ENCODE data around the gene ZDHHC13. TPM values are rescaled to one million over a fixed set of nuclear protein-coding genes. Genes with fewer than 3 reads are reported as not detected.
"Not testable (repeated sequence)": the region's sequence is repeated elsewhere in the genome, so short reads cannot be mapped to it uniquely, and the experiment has no call there.

The ZDHHC13 gene
- total and polyA plus RNA-seq, 9 of the 15 experiments (the other 6 are each of a cell fraction or from before 2014, with no cell fraction given) = 4.7 to 18.6 (median 10.0) TPM

DNA sequence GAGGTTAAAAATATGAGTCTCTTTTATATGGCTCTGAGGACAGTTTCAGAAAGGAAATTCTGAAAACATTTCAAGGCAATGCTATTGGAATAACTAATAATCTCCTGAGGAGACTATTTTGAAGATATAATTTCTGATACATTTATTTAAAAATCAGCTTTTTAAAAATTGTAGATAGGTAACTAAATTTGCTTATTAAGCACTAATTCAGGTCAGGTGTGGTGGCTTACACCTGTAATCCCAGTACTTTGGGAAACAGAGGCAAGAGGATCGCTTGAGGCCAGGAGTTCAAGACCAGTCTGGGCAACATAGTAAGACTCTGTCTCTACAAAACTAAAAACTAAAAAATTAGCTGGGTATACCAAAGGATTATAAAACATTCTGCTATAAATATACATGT, 17.0 kb downstream of the ZDHHC13 start:
- H3K4me3 ChIP-seq = no peak overlapping the region
- no peaks in the 10 kb centered on the region; the same call in none of the 2 replicates for H3K9me3 ChIP-seq (replicated peaks; ENCODE audit: control insufficient read depth, insufficient read depth, low read depth, low read length)
- no TSS peak for BruUV-seq (replicated peaks)
- H3K4me1 ChIP-seq (replicated peaks in 1 of 2; ENCODE audit: control insufficient read depth in 2 of 2, insufficient read depth in 2 of 2, low read length in 2 of 2) = no peaks in the 10 kb centered on the region
- in situ Hi-C loops (cut with MboI) = no loop called here
- DNase-seq (ENCODE audit: extremely low read depth in 1 of 4, low spot score in 3 of 4) = no peak
- H4K20me1 ChIP-seq (replicated peaks; ENCODE audit: control insufficient read depth, insufficient read depth, low read length) = no peaks in the 10 kb centered on the region
- ChIA-PET POLR2A (no interaction called here), CTCF (ENCODE audit: low intra/inter-chr PET ratio) (no interaction called here)
- H3K27me3 ChIP-seq (ENCODE audit: control insufficient read depth in 2 of 2, insufficient read depth in 2 of 2, low read length in 2 of 2) = no peaks in the 10 kb centered on the region
- intact Hi-C loops (cut with micrococcal nuclease) = no loop called here
- H2AFZ ChIP-seq (ENCODE audit: low read depth, low read length) = no peak overlapping the region
- no peak overlapping the region for H3K4me2 ChIP-seq (ENCODE audit: insufficient read depth, low read length)
- no peak for FAIRE-seq
- no peak for ATAC-seq
- WGBS (ENCODE audit: insufficient coverage, low coverage, missing lambda C conversion rate) = 100% methylated on average over 1 of the region's 1 CpG
- H3K36me3 ChIP-seq (ENCODE audit: control insufficient read depth, insufficient read depth, low read length) = peaks cover 3% of the 10 kb centered on the region; the same call in 1 of the 3 replicates
- no peak overlapping the region for H3K27ac ChIP-seq (ENCODE audit: extremely low read depth, low read depth, low read length)
- H3K9me1 ChIP-seq (ENCODE audit: control insufficient read depth, insufficient read depth, low read length) = no peaks in the 10 kb centered on the region
- no peaks in the 10 kb centered on the region for H3K79me2 ChIP-seq (ENCODE audit: control insufficient read depth, insufficient read depth, low read length)
- TF ChIP-seq MAFF (IDR thresholded peaks at IDR 0.05; ENCODE audit: low read length) = 0 out of 2 replicates have a peak, but pooled peaks have one; percentile 26
- TF ChIP-seq ZNF316 (IDR thresholded peaks at IDR 0.05) = peak; percentile 66
- TF ChIP-seq COPS2 (conservative IDR thresholded peaks at IDR 0.05) = no peak
- TF ChIP-seq FOS (IDR thresholded peaks at IDR 0.05; ENCODE audit: extremely low read depth, insufficient read length) = no peak
- no peak for TF ChIP-seq ETV5 (CRISPR knock-in tag; IDR thresholded peaks at IDR 0.05; ENCODE audit: low read depth)
- peak; percentile 34 for TF ChIP-seq C11orf30 (IDR thresholded peaks at IDR 0.05; ENCODE audit: low read depth)
- peak; percentile 47; the same call in 1 of the 2 replicates for TF ChIP-seq MAFK (IDR thresholded peaks at IDR 0.05; ENCODE audit: low read length)
- no peak overlapping the region for H3K9ac ChIP-seq (ENCODE audit: insufficient read depth in 1 of 2, low read depth in 2 of 2, low read length in 2 of 2)

DNA sequence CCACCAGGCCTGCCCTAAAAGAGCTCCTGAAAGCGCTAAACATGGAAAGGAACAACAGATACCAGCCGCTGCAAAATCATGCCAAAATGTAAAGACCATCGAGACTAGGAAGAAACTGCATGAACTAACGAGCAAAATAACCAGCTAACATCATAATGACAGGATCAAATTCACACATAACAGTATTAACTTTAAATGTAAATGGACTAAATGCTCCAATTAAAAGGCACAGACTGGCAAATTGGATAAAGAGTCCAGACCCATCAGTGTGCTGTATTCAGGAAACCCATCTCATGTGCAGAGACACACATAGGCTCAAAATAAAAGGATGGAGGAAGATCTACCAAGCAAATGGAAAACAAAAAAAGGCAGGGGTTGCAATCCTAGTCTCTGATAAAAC, 19.9 kb downstream of the ZDHHC13 start:
- ATAC-seq; H3K9ac ChIP-seq (ENCODE audit: insufficient read depth in 1 of 2, low read depth in 2 of 2, low read length in 2 of 2); H3K9me1 ChIP-seq (ENCODE audit: control insufficient read depth, insufficient read depth, low read length); H3K4me2 ChIP-seq (ENCODE audit: insufficient read depth, low read length); POLR2A ChIA-PET; FAIRE-seq; H3K27me3 ChIP-seq (ENCODE audit: control insufficient read depth in 2 of 2, insufficient read depth in 2 of 2, low read length in 2 of 2); intact Hi-C loops (cut with micrococcal nuclease); H2AFZ ChIP-seq (ENCODE audit: low read depth, low read length); H3K4me3 ChIP-seq; H3K36me3 ChIP-seq (ENCODE audit: control insufficient read depth, insufficient read depth, low read length); H4K20me1 ChIP-seq (replicated peaks; ENCODE audit: control insufficient read depth, insufficient read depth, low read length); H3K79me2 ChIP-seq (ENCODE audit: control insufficient read depth, insufficient read depth, low read length); CTCF ChIA-PET (ENCODE audit: low intra/inter-chr PET ratio); H3K27ac ChIP-seq (ENCODE audit: extremely low read depth, low read depth, low read length); BruUV-seq (replicated peaks); DNase-seq (ENCODE audit: extremely low read depth in 1 of 4, low spot score in 3 of 4); in situ Hi-C loops (cut with MboI); H3K4me1 ChIP-seq (replicated peaks in 1 of 2; ENCODE audit: control insufficient read depth in 2 of 2, insufficient read depth in 2 of 2, low read length in 2 of 2); H3K9me3 ChIP-seq (replicated peaks; ENCODE audit: control insufficient read depth, insufficient read depth, low read depth, low read length): not testable (repeated sequence)
- WGBS (ENCODE audit: insufficient coverage, low coverage, missing lambda C conversion rate) = 81% methylated on average over 4 of the region's 4 CpGs
- TF ChIP-seq ZNF354B (CRISPR knock-in tag; IDR thresholded peaks at IDR 0.05) (peak; percentile 60; the same call in 1 of the 2 replicates), ZNF507 (tag; conservative IDR thresholded peaks at IDR 0.05) (peak; percentile 89)

All from K562 (cell line).